GM18517 (cell line): ENCODE data around the gene DHRS7C.

Experiments used
- ATAC-seq: cut with Tn5 transposase; IDR thresholded peaks from one replicate; pipeline ENCODE4 v1.9.1; 2021; ENCODE audit warnings: mild to moderate bottlenecking, moderate library complexity; ENCODE audit not compliant: unreplicated experiment

The DHRS7C gene

GRCh38 chr17:9790889-9791876 is at the start of gene DHRS7C:
TSS of gene DHRS7C (minus strand) at chr17:9791592. CDS start at chr17:9791284, 308 bp downstream.
- no peak for ATAC-seq

GRCh38 chr17:9839433-9839832 is 48.0 kb upstream of the DHRS7C start:
- no peak for ATAC-seq

GRCh38 chr17:9837551-9838471 is 46.4 kb upstream of the DHRS7C start:
- ATAC-seq: no peak

- ATAC-seq: no peak
Measured at GRCh38 chr17:9833922-9834321, 42.5 kb upstream of the DHRS7C start.

- ATAC-seq: no peak
Measured at GRCh38 chr17:9830711-9831110, 39.3 kb upstream of the DHRS7C start.

GRCh38 chr17:9829343-9829742 is 38.0 kb upstream of the DHRS7C start:
- no peak for ATAC-seq

- no peak for ATAC-seq
Measured at GRCh38 chr17:9828296-9829295, 37.2 kb upstream of the DHRS7C start.

GRCh38 chr17:9825641-9826150 is 34.3 kb upstream of the DHRS7C start, which contains the start of gene GLP2R:
TSS of gene GLP2R (plus strand) at chr17:9825924. CDS start at chr17:9826064, 140 bp downstream.
- ATAC-seq: no peak

GRCh38 chr17:9824797-9825338 is 33.5 kb upstream of the DHRS7C start:
- no peak for ATAC-seq

- no peak for ATAC-seq
Measured at GRCh38 chr17:9824094-9824493, 32.7 kb upstream of the DHRS7C start.

- ATAC-seq: no peak
Measured at GRCh38 chr17:9821921-9822320, 30.5 kb upstream of the DHRS7C start, which contains the start of gene GSG1L2. TSS of gene GSG1L2 (minus strand) at chr17:9822079. CDS start at chr17:9822071, 8 bp downstream.

- no peak for ATAC-seq
Measured at GRCh38 chr17:9820448-9820847, 29.1 kb upstream of the DHRS7C start.

- no peak for ATAC-seq
Measured at GRCh38 chr17:9818760-9819159, 27.4 kb upstream of the DHRS7C start.

GRCh38 chr17:9817086-9817485 is 25.7 kb upstream of the DHRS7C start:
- ATAC-seq: no peak

GRCh38 chr17:9816472-9816871 is 25.1 kb upstream of the DHRS7C start:
- no peak for ATAC-seq

- no peak for ATAC-seq
Measured at GRCh38 chr17:9814337-9814945, 23.0 kb upstream of the DHRS7C start.

GRCh38 chr17:9813166-9813565 is 21.8 kb upstream of the DHRS7C start:
- ATAC-seq: no peak

- no peak for ATAC-seq
Measured at GRCh38 chr17:9811537-9811936, 20.1 kb upstream of the DHRS7C start.

GRCh38 chr17:9811086-9811485 is 19.7 kb upstream of the DHRS7C start:
- no peak for ATAC-seq
